Esophagus muscularis mucosa (tissue), 4 donors: ENCODE results near the gene C1QA.

ENCODE experiments used
- CTCF ChIP-seq, 3 experiments: fragments of 200-600 bp in 2 of 3; fragments of 450-650 bp in 1 of 3; sonication (generic) in 2 of 3; IDR thresholded peaks; one replicate each; pipeline ENCODE4 v1.5.1; 2017 to 2019; ENCODE audit warnings: antibody characterized with exemption in 3 of 3, mild to moderate bottlenecking in 2 of 3, moderate library complexity in 1 of 3
- EP300 ChIP-seq: sonication (generic); formaldehyde crosslinking; IDR thresholded peaks from one replicate; pipeline ENCODE4 v1.6.1; 2017; ENCODE audit warnings: antibody characterized with exemption
- POLR2A ChIP-seq: fragments of 450-650 bp; IDR thresholded peaks from one replicate; pipeline ENCODE4 v1.6.1; 2017; ENCODE audit warnings: antibody characterized with exemption, moderate library complexity, mild to moderate bottlenecking, low read depth
- POLR2AphosphoS5 ChIP-seq, 2 donors: sonication (generic); formaldehyde crosslinking; IDR thresholded peaks; one replicate each; pipeline ENCODE4 v1.6.1; 2017; ENCODE audit warnings: antibody characterized with exemption in 2 of 2

GRCh38 chr1:22613572-22613918 lies 22.9 kb upstream of the C1QA start:
- TF ChIP-seq POLR2A (no peak), CTCF (IDR thresholded peaks at IDR 0.05) (no peak), POLR2AphosphoS5 (IDR thresholded peaks at IDR 0.05) (no peak), EP300 (no peak)
